ENCODE measurements around the gene PPIA. TPM values are rescaled to one million over a fixed set of nuclear protein-coding genes. Genes with fewer than 3 reads are reported as not detected.

The PPIA gene
- polyA plus RNA-seq, 1 donor from 2014 or later, result 2,769 TPM

DNA sequence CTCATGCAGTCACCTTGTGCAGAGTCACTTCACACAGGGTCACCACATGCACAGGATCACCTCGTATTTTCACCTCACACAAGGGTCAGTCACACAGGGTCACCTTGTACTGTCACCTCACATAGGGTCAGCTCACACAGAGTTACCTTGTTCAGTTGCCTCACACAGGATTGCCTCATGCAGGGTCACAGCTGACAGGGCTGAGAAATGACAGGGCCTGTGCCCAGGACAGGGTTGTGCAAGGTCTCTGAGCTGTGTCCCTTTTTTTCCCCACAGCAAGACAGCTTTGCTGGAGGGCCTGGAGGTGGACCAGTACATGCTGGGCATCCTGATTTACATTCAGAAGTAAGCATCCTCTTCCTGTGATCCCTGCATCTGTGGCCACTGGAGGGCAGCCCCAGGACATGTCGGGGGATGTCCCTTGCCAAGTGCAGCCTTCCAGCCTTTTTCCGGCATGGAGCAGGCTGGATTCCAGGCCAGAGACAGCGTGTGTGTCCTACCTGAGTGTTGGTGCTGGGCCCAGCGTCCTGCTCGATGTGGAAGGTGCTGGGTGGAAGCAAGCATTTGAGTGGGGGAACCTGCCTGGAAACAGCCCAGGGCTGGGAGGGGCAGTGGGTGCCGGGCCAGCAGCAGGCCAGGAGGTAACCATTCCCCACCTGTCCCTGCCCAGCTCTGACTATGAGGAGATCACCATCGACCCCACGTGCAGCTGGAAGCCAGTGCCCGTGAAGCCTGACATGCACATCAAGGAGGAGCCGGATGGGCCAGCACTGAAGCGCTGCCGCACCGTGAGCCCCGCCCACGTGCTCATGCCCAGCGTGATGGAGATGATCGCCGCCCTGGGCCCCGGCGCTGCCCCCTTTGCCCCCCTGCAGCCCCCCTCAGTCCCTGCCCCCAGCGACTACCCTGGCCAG is 31.6 kb upstream of the PPIA start:
- H3K79me2 ChIP-seq (replicated peaks; ENCODE audit: insufficient read depth, low read length), result no peaks in the 10 kb centered on the region
- H2AFZ ChIP-seq (ENCODE audit: low read depth, low read length), result no peak overlapping the region
- H3K9me2 ChIP-seq (ENCODE audit: insufficient read depth, low read length), result no peaks in the 10 kb centered on the region
- no peak overlapping the region for H3K27ac ChIP-seq (ENCODE audit: low read length)
- no peaks in the 10 kb centered on the region for H3K27me3 ChIP-seq (ENCODE audit: insufficient read depth, low read depth, low read length)
- TF ChIP-seq TAF1 (IDR thresholded peaks at IDR 0.05; ENCODE audit: low read depth) (no peak), MXI1 (conservative IDR thresholded peaks at IDR 0.05; ENCODE audit: poor library complexity, severe bottlenecking) (no peak), EP300 (conservative IDR thresholded peaks at IDR 0.05; ENCODE audit: poor library complexity, severe bottlenecking) (no peak), RAD21 (conservative IDR thresholded peaks at IDR 0.05) (no peak), POLR2AphosphoS5 (IDR thresholded peaks at IDR 0.05) (no peak), EZH2 (IDR thresholded peaks at IDR 0.05; ENCODE audit: borderline replicate concordance, insufficient read depth, low read length, poor library complexity, severe bottlenecking) (no peak), CTCF (IDR thresholded peaks at IDR 0.05; ENCODE audit: poor library complexity, severe bottlenecking) (no peak), SMC3 (conservative IDR thresholded peaks at IDR 0.05; ENCODE audit: poor library complexity) (no peak)
- TF ChIP-seq, protein P1, sequence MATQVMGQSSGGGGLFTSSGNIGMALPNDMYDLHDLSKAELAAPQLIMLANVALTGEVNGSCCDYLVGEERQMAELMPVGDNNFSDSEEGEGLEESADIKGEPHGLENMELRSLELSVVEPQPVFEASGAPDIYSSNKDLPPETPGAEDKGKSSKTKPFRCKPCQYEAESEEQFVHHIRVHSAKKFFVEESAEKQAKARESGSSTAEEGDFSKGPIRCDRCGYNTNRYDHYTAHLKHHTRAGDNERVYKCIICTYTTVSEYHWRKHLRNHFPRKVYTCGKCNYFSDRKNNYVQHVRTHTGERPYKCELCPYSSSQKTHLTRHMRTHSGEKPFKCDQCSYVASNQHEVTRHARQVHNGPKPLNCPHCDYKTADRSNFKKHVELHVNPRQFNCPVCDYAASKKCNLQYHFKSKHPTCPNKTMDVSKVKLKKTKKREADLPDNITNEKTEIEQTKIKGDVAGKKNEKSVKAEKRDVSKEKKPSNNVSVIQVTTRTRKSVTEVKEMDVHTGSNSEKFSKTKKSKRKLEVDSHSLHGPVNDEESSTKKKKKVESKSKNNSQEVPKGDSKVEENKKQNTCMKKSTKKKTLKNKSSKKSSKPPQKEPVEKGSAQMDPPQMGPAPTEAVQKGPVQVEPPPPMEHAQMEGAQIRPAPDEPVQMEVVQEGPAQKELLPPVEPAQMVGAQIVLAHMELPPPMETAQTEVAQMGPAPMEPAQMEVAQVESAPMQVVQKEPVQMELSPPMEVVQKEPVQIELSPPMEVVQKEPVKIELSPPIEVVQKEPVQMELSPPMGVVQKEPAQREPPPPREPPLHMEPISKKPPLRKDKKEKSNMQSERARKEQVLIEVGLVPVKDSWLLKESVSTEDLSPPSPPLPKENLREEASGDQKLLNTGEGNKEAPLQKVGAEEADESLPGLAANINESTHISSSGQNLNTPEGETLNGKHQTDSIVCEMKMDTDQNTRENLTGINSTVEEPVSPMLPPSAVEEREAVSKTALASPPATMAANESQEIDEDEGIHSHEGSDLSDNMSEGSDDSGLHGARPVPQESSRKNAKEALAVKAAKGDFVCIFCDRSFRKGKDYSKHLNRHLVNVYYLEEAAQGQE (IDR thresholded peaks at IDR 0.05; ENCODE audit: borderline replicate concordance), result no peak
- H3K9ac ChIP-seq (ENCODE audit: low read length), result no peak overlapping the region
- no peak overlapping the region for H3K4me3 ChIP-seq (ENCODE audit: low read length)
- H4K20me1 ChIP-seq (ENCODE audit: insufficient read depth), result no peaks in the 10 kb centered on the region
- no peaks in the 10 kb centered on the region for H3F3A ChIP-seq (ENCODE audit: insufficient read depth, low read length, poor library complexity, severe bottlenecking)
- no peak overlapping the region for H3K4me2 ChIP-seq (ENCODE audit: low read length)
- H3K9me3 ChIP-seq (ENCODE audit: low read length), result no peaks in the 10 kb centered on the region
- no peaks in the 10 kb centered on the region for H3K36me3 ChIP-seq (ENCODE audit: insufficient read depth, low read length)

DNA sequence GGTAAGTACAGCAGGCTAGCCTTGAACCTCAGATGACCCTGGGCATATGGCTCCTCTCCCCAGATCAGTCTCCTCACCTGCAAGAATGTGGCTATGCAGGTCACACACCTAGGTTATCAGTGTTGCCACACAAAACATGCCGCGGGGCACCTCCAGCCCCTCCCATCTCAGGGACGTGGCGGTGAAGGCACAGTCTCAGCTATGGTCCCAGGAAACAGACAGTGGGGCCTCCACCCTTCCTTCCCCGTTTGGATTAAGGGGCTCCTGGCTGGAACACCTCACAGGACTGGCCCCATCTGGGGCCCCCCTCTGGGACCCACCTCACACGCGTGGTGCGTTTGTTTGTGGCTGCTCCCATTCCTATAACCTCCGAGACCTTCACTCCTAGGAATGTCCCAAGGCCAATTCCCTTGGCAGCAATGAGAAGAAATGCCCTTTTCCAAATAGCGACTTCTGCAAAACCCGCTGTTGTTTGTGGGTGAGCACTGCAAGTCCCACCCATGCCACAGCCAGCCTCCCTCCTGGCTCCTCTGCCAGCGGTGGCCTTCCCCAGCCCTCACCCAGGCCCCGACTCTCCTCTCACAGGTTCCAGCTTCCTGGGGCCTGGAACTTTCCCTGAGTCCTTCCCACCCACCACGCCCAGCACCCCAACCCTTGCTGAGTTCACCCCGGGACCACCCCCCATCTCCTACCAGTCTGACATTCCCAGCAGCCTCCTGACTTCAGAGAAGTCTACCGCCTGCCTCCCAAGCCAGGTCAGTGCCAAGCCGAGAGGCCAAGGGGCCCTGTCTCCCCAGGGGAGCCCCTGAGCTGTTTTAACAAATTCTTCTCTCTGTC is 30.7 kb upstream of the PPIA start:
- H3K79me2 ChIP-seq (replicated peaks; ENCODE audit: insufficient read depth, low read length), result no peaks in the 10 kb centered on the region
- no peaks in the 10 kb centered on the region for H3K36me3 ChIP-seq (ENCODE audit: insufficient read depth, low read length)
- no peak overlapping the region for H3K27ac ChIP-seq (ENCODE audit: low read length)
- H3K27me3 ChIP-seq (ENCODE audit: insufficient read depth, low read depth, low read length), result no peaks in the 10 kb centered on the region
- no peaks in the 10 kb centered on the region for H3K9me3 ChIP-seq (ENCODE audit: low read length)
- H3F3A ChIP-seq (ENCODE audit: insufficient read depth, low read length, poor library complexity, severe bottlenecking), result no peaks in the 10 kb centered on the region
- no peaks in the 10 kb centered on the region for H3K9me2 ChIP-seq (ENCODE audit: insufficient read depth, low read length)
- H2AFZ ChIP-seq (ENCODE audit: low read depth, low read length), result no peak overlapping the region
- H4K20me1 ChIP-seq (ENCODE audit: insufficient read depth), result no peaks in the 10 kb centered on the region
- H3K4me3 ChIP-seq (ENCODE audit: low read length), result no peak overlapping the region
- no peak overlapping the region for H3K9ac ChIP-seq (ENCODE audit: low read length)
- H3K4me2 ChIP-seq (ENCODE audit: low read length), result no peak overlapping the region
- TF ChIP-seq MXI1 (conservative IDR thresholded peaks at IDR 0.05; ENCODE audit: poor library complexity, severe bottlenecking) (no peak), EZH2 (IDR thresholded peaks at IDR 0.05; ENCODE audit: borderline replicate concordance, insufficient read depth, low read length, poor library complexity, severe bottlenecking) (no peak), SMC3 (conservative IDR thresholded peaks at IDR 0.05; ENCODE audit: poor library complexity) (no peak), EP300 (conservative IDR thresholded peaks at IDR 0.05; ENCODE audit: poor library complexity, severe bottlenecking) (no peak), CTCF (IDR thresholded peaks at IDR 0.05; ENCODE audit: poor library complexity, severe bottlenecking) (no peak), RAD21 (conservative IDR thresholded peaks at IDR 0.05) (no peak), TAF1 (IDR thresholded peaks at IDR 0.05; ENCODE audit: low read depth) (no peak), POLR2AphosphoS5 (IDR thresholded peaks at IDR 0.05) (no peak)
- TF ChIP-seq, protein P1 (IDR thresholded peaks at IDR 0.05; ENCODE audit: borderline replicate concordance), result no peak

Data from neural cell (in vitro differentiated cells).